Activated CD8-positive, alpha-beta memory T cell treated with anti-CD3 and anti-CD28 coated beads, Interleukin-2, amount 50 U/mL, for 1 hour (primary cell): ENCODE measurements around the gene CACNA1C.

Experiments
- DNase-seq: peaks from one replicate; pipeline ENCODE4 v3.0.0-alpha.2; 2020; ENCODE audit errors: extremely low read depth

Gene CACNA1C

DNA sequence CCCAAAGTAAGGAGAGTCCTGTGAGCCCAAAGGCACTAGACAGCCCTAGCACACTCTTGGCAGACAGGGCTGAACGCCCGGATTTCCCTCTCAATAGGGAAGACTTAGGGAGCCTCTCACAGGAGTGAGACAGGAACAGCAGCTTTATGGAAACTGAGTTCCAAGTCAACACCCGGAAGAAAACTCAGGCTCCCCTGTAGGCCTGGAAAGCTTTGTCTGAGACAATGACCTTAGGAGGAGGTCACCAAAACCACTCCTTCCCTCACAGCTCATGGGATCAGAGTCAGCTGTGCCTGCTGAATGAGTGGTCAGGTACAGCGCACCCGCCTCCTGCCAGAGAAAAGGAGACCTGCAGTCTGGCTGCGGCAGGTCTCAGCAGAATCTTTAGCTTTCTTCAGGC, 229.5 kb downstream of the CACNA1C start:
- no peak for DNase-seq

DNA sequence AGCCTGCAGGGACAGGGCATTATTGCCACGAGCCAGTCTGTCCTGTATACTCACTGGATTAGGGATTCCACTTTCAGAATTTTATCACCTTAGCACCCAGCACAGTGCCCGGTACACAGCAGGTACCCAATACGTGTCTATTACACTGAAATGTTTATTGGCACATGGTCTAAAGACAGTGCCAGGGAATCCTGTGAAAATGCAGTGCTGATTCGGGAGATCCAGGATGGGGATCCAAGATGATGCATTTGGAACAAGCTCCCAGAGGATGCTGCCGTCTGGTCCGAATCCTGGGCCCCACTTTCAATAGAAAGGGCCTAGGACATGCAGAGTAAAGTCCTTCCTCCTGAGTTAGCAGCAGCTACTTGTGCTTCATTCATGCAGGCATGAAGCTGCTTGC, 230.7 kb downstream of the CACNA1C start:
- no peak for DNase-seq

DNA sequence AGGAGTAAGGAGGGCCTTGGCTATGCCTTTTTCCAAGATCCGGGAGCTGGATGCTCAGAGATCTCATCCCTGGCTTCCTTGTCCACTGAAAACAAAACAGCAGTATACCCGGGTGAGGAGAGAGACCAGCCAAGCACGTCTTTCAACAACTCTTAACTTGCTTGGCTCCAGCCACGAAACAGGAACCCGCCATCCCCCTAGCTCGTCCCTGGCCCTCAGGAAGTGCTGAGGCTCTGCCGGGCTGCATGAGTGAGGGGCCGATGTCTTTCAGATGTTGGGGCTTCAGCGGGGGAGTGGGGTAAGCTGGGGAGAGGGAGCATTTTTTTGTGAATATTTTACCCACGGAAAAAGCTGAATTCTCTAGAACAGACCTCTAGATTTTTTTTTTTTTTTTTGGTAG, 231.1 kb downstream of the CACNA1C start:
- no peak for DNase-seq

DNA sequence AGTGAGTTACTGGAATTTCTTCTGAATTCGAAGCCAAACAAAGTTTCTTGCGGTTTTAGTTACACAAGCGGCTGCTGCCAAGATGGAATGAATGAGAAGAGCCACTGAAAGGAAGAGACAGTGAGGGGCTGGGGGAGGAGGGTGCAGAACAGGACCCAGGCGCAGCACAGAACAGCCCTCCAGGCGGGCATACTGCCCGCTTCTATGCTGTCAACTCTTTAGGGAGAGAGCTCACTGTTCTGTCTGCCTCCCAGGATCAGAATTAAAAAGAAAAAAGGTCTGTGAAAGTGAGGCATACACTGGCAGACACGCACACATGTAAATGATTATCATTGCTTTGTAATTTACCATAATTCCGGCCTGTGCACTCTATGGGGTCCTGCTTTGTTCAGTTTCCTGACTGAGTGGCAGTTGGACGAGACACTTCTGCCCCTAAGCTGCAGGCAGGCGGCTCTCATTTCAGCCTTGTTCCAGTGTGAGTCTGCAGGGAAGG, 231.6 kb downstream of the CACNA1C start:
- no peak for DNase-seq

DNA sequence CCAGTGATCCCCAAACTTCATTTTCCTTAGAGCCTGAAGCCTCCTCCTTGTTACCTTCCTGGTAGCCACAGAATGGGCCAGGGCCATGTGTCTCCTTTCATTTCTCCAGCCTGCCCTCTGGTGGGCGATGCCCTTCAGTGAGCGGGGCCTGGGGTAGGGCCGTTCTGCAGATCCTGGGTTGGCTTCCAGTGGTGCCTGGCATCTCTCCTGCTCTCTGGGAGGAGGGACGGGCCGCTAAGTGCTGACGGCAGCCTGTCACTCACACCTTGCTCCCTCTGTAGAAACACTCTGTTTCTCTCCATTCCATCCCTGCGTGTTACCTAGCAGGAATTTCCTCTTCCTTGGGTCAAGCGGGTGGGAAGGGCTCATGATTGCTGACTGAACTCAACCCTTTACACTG, 232.1 kb downstream of the CACNA1C start:
- no peak for DNase-seq

DNA sequence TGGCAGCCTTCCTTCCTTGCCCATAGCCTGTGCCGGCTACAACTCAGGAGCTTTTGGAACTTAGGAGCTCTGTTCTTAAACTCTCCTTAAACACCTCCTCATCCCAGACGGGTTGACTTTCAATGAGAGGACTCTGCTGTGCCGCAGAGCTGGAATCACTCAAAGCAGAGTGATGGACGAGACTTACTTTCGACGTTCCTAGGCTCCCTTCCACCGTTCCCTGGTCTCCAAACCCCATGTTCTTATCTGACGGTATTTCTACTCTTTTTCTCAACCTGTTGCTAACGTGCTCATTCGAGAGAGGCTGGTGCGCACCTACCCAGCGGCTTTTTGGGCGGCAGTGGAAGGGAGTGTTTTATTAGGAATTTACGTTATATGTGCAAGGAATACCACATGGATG, 232.7 kb downstream of the CACNA1C start:
- no peak for DNase-seq

DNA sequence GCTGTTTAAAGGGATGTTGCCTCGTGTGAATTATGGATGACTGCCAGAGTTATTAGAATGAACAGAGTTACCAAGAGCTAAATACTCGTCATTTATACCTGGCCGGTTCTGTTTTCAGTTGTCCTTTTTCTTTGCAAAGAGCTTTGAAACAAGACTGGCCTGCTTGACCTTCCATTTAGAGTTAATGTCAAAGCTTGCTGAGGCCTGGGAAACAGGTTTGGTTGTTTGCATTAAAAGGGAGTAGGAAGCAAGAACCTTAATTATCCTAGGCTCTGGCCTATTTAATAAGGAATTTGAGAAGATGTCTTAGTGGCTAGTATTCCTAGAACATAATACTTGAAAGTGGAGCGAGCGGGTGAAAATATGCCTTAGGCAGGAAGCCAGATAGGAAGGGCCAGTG, 233.3 kb downstream of the CACNA1C start:
- DNase-seq: no peak

DNA sequence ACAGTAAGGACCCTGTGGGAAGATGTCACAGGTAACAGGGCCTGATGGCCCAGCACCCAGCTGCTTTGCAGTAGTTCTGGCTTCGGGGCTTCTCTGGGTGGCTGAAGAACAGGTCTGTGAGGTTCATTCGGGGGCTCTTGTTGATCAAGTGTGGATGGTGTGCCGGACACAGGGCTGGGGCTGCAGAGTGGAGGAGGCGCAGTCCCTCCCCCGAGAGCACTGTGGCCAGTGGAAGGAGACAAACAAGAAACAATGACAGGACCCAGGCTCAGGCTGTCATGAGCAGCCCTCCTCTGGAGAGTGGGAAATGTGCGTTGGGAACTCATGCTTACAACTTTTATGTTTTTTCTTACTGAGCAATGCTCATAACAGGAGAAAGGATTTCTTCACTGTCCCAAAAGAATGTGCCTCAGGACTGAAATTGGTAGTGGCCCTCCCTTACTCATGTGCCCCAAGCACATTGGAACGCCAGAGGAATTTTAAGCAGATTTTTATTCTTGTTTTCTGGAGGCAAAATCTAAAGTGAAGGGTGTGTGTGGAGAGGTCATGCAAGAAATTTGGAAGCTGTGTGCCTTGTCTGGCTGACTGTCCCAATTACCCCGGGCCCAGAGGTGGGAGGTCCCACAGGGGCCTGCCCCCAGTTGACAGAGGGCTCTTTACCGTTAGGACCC, 233.8 kb downstream of the CACNA1C start:
- DNase-seq: no peak

DNA sequence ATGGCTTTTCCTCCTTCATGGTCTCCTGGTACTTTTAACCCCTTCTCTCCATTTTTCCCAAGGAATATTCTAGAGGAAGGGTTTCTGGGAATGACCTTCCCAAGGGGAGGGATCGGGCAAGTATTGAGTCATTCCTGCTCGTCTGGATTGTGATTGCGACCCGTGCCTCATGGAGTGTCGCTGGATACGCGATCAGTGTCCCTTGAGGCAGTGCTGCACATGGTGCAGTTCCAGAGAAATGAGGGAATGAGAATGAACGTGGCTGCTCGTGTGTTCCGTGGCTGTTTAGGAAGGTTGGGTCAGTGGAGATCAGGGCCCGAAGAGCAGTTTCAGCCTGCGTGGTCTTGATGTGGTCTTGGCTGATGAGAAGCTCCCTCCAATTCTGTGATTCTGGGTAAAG, 234.4 kb downstream of the CACNA1C start:
- no peak for DNase-seq

DNA sequence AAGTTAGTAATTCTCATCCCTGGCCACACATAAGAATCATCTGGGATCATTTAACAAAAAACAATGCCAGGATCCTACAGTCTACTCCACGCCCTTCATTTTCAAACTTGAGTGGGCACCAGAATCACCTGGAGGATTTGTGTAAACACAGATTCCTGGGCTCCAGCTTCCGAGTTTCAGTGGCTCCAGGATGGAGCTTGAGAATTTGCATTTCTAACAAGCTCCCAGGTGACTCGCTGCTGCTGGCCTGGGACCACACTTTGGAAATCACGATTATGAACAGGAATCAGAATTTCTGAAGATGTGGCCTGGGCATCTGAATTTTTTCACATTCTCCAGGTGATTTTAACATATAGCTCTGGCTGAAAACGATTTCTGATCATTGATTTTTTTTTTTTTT, 234.8 kb downstream of the CACNA1C start:
- no peak for DNase-seq

DNA sequence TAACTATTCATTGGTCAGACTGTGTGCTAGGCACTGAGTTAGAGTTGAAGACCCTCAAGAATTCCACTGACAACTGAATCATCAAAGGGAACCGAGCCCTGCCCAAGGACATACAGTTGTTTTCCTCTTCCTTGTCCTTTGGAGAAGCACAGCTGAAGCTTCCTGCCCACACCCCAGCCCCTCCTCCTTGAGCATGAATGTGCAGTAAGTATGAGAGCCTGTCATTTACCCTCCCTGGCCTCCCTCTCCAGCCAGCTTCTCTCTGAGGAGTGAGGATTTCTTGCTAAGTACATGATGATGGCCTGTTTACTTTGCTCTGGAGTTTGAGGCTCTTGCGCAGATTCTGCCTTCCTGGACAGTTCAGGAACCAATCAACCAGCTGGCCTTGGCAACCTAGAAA, 235.2 kb downstream of the CACNA1C start:
- no peak for DNase-seq

DNA sequence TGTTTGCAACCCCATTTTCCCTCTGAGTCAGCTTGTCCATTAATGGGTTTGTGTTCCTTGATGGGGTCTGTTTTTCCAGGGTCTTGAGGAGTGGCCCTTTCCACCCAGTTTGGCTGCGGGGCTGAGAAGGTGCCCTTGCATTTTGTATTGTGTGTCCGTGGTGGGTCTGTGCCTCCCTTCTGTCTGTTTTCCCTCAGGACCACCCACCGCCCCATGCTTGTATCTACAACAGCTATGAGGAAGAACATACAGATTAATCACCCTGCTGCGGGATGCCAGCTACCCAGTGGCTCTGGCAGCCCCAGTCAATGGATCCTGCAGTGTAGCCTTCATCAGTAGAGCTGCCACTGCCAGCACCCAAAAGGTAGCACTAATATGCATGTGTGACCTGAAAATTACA, 235.7 kb downstream of the CACNA1C start:
- no peak for DNase-seq

DNA sequence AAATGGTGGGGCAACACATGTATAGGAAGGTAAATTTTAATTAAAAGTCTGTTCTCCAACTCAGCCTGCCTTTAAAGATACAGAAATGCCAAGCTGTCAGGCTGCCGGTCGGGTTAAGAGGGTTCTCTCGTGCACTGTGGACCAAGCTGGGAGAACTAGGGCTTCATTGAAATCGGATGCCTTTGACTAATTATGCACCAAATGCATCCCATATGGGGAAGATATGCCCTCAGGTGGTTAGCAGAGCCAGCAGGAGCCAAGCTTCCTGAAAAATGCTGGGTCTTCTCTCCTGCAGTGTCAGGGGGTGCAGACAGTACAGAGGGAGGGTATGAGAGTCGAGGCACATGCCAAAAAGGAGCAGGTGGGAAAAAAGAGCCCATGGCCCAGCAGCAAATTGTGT, 236.1 kb downstream of the CACNA1C start:
- DNase-seq: no peak

DNA sequence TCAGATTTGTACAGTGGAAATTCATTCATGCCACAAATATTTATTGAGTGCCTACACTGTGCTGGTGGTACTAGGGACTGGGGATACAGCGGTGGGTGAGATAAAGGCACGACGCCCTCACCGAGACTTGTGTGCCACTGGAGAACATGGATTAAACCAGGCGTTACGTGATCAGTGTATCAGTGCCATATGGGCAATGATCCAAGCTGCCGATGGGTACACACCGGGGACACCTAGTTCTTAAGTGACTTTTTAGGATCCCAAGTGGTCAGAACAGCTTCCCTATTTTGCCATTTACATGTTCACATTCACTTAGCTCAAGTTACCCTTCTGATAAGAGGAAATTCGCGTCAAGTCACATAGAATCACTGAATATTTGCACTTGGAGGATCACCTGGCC, 236.7 kb downstream of the CACNA1C start:
- DNase-seq: no peak

DNA sequence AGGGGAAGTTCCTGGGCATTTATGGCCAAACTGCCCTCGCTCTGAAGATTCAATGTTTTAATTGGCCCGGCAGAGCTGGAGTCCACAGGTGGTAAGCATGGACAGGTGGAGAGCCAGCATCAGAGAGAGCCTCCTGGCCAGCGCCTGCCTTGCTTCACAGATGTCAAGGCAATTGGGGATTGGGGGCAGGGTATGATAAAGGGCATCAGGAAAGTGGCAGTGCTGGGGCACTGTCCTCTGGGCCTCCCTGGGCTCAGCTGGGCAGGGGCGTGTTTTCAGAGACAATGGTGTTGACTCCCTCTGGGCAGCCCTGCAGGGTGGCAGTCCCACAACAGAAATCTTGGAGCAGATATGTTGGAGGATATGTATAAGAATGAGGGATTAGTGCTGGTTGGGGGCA, 237.3 kb downstream of the CACNA1C start:
- no peak for DNase-seq

DNA sequence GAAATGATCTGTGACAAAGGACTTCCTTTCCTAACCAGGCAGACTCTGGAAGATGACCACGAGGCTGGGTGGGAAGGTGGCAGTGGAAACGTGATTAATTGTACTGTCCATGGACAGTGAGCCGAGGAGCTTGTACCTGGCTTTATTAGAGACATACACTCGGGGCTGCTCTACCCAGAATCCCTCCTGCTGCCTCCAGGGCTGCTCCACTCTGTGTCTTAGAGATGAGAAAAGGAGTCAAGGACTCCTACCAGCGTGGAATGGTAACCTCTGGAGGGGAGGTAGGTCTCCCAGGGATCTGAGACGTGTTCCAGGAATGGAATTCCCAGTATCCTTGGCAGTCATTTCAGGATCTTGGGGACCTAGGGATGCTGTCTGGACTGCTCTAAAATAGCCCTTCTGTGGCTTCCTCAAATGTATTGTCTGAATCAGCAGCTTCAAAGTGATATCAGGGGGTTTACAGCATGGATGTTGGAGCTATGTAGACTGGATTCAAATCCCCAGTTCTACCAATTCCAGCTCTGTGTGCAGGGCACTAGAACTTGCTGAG, 237.8 kb downstream of the CACNA1C start:
- DNase-seq: no peak

DNA sequence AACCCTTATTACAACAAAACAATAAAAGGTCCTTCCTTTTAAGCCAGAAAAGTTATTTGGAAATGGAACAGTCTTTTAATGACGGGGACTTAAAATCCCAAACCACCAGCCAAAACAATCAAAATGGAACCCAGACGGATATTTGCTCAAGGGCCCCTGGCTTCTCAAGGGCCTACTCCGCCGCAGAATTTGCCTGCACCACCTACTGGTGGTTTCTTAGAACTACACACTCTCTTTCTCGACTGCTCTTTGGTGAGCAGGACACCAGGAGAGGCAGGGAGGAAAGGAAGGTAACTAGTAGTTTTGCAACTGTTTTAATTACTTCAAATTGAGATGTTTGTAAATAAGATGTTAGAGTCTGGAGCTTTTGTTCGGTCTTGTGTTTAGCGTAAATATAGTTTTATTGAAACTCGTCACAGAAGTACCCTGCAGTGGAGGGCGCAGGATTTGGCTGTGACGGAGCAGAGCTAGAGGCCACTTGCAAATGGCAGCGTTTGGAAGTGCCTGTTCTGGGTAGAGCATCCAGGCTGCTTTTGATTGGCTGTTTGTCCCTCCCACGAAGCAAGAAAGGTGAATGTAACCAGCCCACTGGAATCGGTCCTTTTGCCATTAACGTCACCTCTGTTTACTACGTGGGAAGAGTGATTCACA, 238.5 kb downstream of the CACNA1C start:
- DNase-seq: no peak

DNA sequence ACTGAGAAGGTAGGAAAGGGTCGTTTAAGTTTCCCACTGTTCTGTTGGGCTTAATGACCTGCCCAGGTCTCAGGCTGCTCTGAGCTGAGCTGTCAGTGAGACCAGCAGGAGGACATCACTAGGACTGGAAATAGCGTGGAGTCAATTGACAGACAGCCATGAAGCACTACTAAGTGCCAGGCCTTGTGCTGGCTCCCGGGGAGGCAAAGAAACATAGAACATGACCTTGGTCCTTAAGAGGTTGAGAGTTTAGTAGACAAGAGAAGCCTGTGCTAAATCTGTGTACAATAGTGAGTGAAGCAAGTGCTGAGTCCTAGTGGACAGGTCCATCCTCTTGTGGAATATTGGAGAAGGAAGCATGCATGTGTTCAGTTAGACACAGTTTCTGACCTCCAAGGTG, 239.2 kb downstream of the CACNA1C start:
- DNase-seq: no peak

DNA sequence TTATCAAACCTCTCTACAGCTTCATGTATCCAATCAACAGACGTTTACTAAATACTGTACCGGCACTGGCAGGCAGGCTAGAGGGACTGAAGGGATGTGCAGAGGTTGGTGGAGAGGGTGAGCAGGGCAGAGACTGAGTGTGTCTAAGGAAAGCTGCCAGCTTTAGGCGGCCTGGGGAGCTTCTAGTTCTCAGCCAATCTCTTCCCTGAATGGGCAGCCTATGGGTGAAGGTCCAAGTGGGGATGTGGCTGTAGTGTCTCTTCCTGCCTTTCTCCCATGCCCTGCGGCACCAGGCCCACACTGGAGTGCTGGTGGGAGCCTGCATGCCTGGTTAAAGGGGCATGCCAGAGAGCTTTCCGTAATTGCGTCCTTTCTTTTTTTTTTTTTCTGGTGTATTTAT, 239.8 kb downstream of the CACNA1C start:
- no peak for DNase-seq

DNA sequence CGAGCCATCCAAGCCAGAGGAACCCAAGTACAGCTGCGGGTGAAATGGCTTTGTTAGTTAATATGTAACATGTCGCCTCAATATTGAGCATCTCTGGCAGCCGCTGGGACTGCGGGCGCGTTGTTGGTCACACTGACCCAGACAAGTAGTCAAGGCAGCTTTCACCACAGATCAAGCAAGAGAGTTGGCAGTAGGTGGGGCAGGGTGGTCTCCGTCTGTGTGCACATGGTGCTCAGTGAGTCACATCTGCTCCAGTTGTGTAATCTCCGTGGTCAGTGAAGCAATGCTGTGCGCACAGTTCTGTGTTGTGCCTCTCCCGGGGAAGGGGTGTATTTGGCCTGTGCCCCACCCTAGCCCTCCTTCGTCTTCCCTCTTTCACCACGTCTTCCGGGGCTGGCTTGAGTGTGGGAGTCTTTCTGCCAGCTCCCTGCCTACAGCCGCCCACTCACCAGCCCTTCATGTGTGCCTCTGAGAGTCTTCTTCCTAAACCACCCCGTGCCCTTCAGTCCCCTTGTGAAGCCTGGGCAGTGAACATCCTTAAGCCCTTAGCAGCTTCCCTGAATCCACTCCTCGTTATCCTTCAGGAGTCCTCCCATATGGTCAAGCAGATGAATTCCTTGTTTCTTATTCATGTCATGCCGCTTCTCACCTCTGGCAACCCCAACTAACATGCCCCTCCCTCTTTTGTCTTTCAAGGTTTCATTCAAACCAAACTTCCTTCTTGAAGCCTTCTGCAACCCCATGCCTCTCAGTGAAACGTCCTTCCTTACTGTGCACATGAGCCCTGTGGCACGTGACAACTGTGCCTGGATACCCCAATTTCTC, 242.1 kb downstream of the CACNA1C start:
- no peak for DNase-seq

DNA sequence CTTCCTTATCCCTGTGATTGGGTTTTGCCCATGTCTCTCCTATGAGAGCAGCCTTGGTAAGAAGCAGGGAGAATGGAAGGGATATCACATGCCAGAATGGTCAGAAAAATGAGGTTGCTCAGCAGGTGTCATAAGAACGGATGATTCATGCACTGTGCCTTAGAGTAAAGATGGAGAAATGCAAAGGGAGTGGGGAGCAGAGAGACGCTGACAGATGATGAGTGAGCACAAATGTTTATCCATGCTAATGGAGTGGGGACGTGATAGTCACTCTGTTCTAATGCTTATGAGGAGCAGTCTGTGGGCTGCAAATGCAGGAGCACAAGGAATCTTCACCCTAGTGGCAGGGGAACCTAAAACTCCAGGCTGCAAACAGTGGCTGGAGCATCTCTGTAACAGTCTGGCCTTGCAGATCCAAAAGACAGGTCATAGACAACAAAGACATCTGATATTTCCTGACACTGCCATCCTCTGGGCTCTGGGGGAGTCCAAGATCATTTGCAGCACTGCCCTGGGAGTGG, 243.2 kb downstream of the CACNA1C start:
- DNase-seq: no peak

DNA sequence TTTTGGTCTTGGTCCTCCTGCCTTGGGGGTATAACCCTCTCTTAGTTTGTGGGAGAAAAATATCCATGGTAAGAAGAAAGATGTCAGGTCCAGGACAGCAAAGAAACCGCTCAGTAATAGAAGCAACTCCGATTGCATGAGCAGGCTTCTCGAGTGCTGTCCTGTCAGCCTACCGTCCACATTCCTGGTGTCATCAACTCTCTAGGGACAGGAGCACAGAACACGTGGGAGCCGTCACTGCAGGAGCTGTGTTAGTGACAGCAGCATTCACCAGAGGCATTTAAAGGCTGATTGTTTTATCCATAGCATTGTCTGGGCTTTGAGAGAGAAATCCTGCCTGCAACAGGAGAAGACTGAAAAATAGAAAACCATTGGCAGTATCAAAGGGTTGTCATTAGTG, 244.2 kb downstream of the CACNA1C start:
- DNase-seq: no peak
